ENCODE results near the gene IGLL1. TPM values are rescaled to one million over a fixed set of nuclear protein-coding genes. Genes with fewer than 3 reads are reported as not detected.
"Not testable (repeated sequence)": the region's sequence is repeated elsewhere in the genome, so short reads cannot be mapped to it uniquely, and the experiment has no call there.

IGLL1 gene
- total and polyA plus RNA-seq, 12 donors, result 0.17 to 0.48 TPM; not detected in 10

GRCh38 chr22:23563111-23563510, 17.0 kb downstream of the IGLL1 start:
- no peak overlapping the region for H3K27ac ChIP-seq
- WGBS, 4 donors, result 90 to 95% (median 92%) methylated on average over 8 to 9 of the region's 9 CpGs
- intact Hi-C loops (cut with DNase I), result no loop called here
- DNase-seq, result no peak
- H3K9me3 ChIP-seq (replicated peaks in 1 of 3), result no peaks in the 10 kb centered on the region
- H3K36me3 ChIP-seq (replicated peaks in 1 of 2), result no peaks in the 10 kb centered on the region
- TF ChIP-seq CTCF (IDR thresholded peaks at IDR 0.05) (no peak), POLR2A (IDR thresholded peaks at IDR 0.05) (no peak)
- H3K27me3 ChIP-seq, result no peaks in the 10 kb centered on the region
- no peak overlapping the region for H3K4me3 ChIP-seq
- peaks cover 0 to 14% of the 10 kb centered on the region in 2 donors for H3K4me1 ChIP-seq (replicated peaks in 1 of 2)

- Histone ChIP-seq H3K36me3 (replicated peaks in 1 of 2) (no peaks in the 10 kb centered on the region), H3K4me1 (replicated peaks in 1 of 2) (peaks cover 0 to 14% of the 10 kb centered on the region in 2 donors), H3K9me3 (replicated peaks in 1 of 3) (no peaks in the 10 kb centered on the region), H3K27ac (no peak overlapping the region), H3K4me3 (no peak overlapping the region), H3K27me3 (no peaks in the 10 kb centered on the region)
- intact Hi-C loops (cut with DNase I), result no loop called here
- WGBS, 4 donors, result 72 to 95% (median 89%) methylated on average over 4 of the region's 4 CpGs
- no peak for TF ChIP-seq CTCF (IDR thresholded peaks at IDR 0.05)
- TF ChIP-seq POLR2A (IDR thresholded peaks at IDR 0.05), result no peak
- no peak for DNase-seq
Measured at GRCh38 chr22:23562186-23562585, 17.9 kb downstream of the IGLL1 start.

- H3K36me3 ChIP-seq (replicated peaks in 1 of 2); H3K4me3 ChIP-seq; H3K9me3 ChIP-seq (replicated peaks in 1 of 3); H3K27ac ChIP-seq; H3K27me3 ChIP-seq; H3K4me1 ChIP-seq (replicated peaks in 1 of 2); DNase-seq; intact Hi-C loops (cut with DNase I): not testable (repeated sequence)
- WGBS, 4 donors, result 82 to 92% (median 87%) methylated on average over 1 to 24 of the region's 24 CpGs
Measured at GRCh38 chr22:23561025-23561510, 19.0 kb downstream of the IGLL1 start.

- H3K36me3 ChIP-seq (replicated peaks in 1 of 2); intact Hi-C loops (cut with DNase I); H3K27me3 ChIP-seq; H3K27ac ChIP-seq; H3K4me1 ChIP-seq (replicated peaks in 1 of 2); H3K9me3 ChIP-seq (replicated peaks in 1 of 3); H3K4me3 ChIP-seq; DNase-seq: not testable (repeated sequence)
- WGBS, 4 donors, result 64 to 76% (median 71%) methylated on average over 1 of the region's 1 CpG
Measured at GRCh38 chr22:23560215-23560614, 19.9 kb downstream of the IGLL1 start.

GRCh38 chr22:23557467-23557866, 22.6 kb downstream of the IGLL1 start:
- intact Hi-C loops (cut with DNase I), result no loop called here
- TF ChIP-seq POLR2A (IDR thresholded peaks at IDR 0.05) (no peak), CTCF (IDR thresholded peaks at IDR 0.05) (no peak)

More at GRCh38 chr22:23557467-23557866, 22.6 kb downstream of the IGLL1 start:
- Histone ChIP-seq H3K9me3 (replicated peaks in 1 of 3) (no peaks in the 10 kb centered on the region), H3K4me3 (no peak overlapping the region), H3K4me1 (replicated peaks in 1 of 2) (no peaks in the 10 kb centered on the region), H3K36me3 (replicated peaks in 1 of 2) (no peaks in the 10 kb centered on the region), H3K27me3 (no peaks in the 10 kb centered on the region), H3K27ac (no peak overlapping the region)
- 59 to 77% (median 76%) methylated on average over 3 to 4 of the region's 4 CpGs for WGBS, 4 donors
- no peak for DNase-seq

All from adrenal gland (tissue), 12 donors.